Hair follicular keratinocyte (primary cell): ENCODE data around the gene WASF3. TPM values are rescaled to one million over a fixed set of nuclear protein-coding genes. Genes with fewer than 3 reads are reported as not detected.

Experiments used
- total RNA-seq: library from RNA; depleted of rRNA; stranded (reverse); fragments of >200 nt; gene quantifications from 2 replicates; pipeline ENCODE4 v1.2.3, GENCODE V29; 2015

Gene WASF3, protein sequence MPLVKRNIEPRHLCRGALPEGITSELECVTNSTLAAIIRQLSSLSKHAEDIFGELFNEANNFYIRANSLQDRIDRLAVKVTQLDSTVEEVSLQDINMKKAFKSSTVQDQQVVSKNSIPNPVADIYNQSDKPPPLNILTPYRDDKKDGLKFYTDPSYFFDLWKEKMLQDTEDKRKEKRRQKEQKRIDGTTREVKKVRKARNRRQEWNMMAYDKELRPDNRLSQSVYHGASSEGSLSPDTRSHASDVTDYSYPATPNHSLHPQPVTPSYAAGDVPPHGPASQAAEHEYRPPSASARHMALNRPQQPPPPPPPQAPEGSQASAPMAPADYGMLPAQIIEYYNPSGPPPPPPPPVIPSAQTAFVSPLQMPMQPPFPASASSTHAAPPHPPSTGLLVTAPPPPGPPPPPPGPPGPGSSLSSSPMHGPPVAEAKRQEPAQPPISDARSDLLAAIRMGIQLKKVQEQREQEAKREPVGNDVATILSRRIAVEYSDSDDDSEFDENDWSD
- 4.3 and 4.8 TPM in 2 replicates for total RNA-seq

DNA sequence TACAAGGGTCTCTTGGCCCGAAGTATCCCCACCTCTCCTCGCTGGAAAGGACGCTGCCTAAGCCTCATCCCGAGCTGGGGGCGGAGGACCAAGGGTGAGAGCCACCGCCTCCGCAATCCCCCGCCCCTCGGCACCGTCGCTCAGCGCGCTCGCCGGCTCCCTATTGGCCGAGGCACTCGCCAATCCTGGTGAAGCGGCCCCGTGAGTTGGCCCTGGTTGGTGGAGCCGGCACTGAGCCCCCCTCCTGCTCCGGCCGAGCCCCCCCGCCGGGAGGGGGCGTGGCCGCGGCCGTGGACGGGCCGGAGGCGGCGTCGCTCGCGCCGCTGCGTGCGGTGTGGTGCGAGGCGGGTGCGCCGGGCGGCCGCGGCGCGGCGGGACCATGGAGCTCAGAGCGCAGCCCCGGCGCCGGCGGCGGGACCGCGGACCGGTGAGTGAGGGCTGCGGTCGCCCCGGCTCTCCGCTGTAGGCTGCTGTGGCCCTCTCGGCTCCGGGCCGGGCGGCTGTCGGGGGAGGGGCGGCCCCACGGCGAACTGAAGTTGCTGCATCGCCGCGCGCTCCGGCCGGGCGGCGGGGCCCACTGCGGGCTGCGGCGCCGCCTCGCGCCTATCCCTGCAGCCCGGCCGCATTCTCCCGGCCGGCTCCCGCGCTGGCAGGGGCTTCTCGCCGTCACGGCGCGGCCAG lies at the start of gene WASF3:
Gene WASF3, plus strand, starts transcription at position 291 of the 681 bp plus-strand sequence. CDS start 84,588 bp downstream, outside the sequence.

Other genes starting within 250 kb of the WASF3 start
- gene GPR12, start 203.1 kb downstream of the WASF3 start, total RNA-seq, result not detected in 2 replicates